Fibroblast of lung (primary cell): ENCODE measurements around the gene ARFGEF2.

Source experiments
- EZH2 ChIP-seq: IDR thresholded peaks from 2 replicates; pipeline ENCODE4 v1.5.1; 2012; ENCODE audit warnings: low read length, control low read depth, mild to moderate bottlenecking; ENCODE audit errors: missing control alignments
- TF ChIP-seq, protein P1 (sequence below), 2 donors: IDR thresholded peaks in 1 of 2; conservative IDR thresholded peaks in 1 of 2; 1 replicate in 1 of 2; 2 replicates in 1 of 2; pipeline ENCODE4 v1.5.1; 2011 to 2012; ENCODE audit warnings: low read length in 2 of 2, control low read depth in 1 of 2, inconsistent platforms in 1 of 2, low read depth in 1 of 2, mild to moderate bottlenecking in 1 of 2

GRCh38 chr20:48920527-48921167 lies 864 bp upstream of the ARFGEF2 start:
- TF ChIP-seq, protein P1, sequence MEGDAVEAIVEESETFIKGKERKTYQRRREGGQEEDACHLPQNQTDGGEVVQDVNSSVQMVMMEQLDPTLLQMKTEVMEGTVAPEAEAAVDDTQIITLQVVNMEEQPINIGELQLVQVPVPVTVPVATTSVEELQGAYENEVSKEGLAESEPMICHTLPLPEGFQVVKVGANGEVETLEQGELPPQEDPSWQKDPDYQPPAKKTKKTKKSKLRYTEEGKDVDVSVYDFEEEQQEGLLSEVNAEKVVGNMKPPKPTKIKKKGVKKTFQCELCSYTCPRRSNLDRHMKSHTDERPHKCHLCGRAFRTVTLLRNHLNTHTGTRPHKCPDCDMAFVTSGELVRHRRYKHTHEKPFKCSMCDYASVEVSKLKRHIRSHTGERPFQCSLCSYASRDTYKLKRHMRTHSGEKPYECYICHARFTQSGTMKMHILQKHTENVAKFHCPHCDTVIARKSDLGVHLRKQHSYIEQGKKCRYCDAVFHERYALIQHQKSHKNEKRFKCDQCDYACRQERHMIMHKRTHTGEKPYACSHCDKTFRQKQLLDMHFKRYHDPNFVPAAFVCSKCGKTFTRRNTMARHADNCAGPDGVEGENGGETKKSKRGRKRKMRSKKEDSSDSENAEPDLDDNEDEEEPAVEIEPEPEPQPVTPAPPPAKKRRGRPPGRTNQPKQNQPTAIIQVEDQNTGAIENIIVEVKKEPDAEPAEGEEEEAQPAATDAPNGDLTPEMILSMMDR (conservative IDR thresholded peaks at IDR 0.05 in 1 of 2, IDR thresholded peaks at IDR 0.05 in 1 of 2; ENCODE audit: low read depth in 1 of 2, low read length in 2 of 2): no peak
- no peak for TF ChIP-seq EZH2
